HG03066 (cell line): ENCODE results near the gene ZRANB2.
A peak's percentile ranks its signal among the peaks of the same experiment; 100 is the strongest.

Experiments used
- ATAC-seq: cut with Tn5 transposase; IDR thresholded peaks from one replicate; pipeline ENCODE4 v1.9.1; 2021; ENCODE audit warnings: low read depth; ENCODE audit not compliant: unreplicated experiment

The ZRANB2 gene

GRCh38 chr1:71080739-71081696, at the start of gene ZRANB2:
Gene ZRANB2 (minus strand): TSS chr1:71081035. CDS start chr1:71080995, 40 bp downstream.
- ATAC-seq: peak; percentile 99

- ATAC-seq: no peak
These were observed 47.2 kb upstream of the ZRANB2 start for GRCh38 chr1:71128060-71128459.

GRCh38 chr1:71118086-71118485, 37.3 kb upstream of the ZRANB2 start:
- no peak for ATAC-seq

GRCh38 chr1:71116729-71117128, 35.9 kb upstream of the ZRANB2 start:
- ATAC-seq: no peak

GRCh38 chr1:71106658-71107322, 26.0 kb upstream of the ZRANB2 start:
- no peak for ATAC-seq

GRCh38 chr1:71104417-71104816, 23.6 kb upstream of the ZRANB2 start:
- no peak for ATAC-seq

GRCh38 chr1:71101839-71102376, 21.1 kb upstream of the ZRANB2 start:
- ATAC-seq: no peak

- ATAC-seq: no peak
These were observed 16.6 kb upstream of the ZRANB2 start for GRCh38 chr1:71097428-71097827.

- ATAC-seq: no peak
These were observed 14.1 kb upstream of the ZRANB2 start for GRCh38 chr1:71094913-71095312.

GRCh38 chr1:71093938-71094337, 13.1 kb upstream of the ZRANB2 start:
- no peak for ATAC-seq

GRCh38 chr1:71089536-71090270, 8.9 kb upstream of the ZRANB2 start:
- ATAC-seq: no peak

- ATAC-seq: no peak
These were observed 7.9 kb upstream of the ZRANB2 start for GRCh38 chr1:71088645-71089287.

- ATAC-seq: no peak
These were observed 6.9 kb upstream of the ZRANB2 start for GRCh38 chr1:71087713-71088112.

- ATAC-seq: no peak
These were observed 6.2 kb upstream of the ZRANB2 start for GRCh38 chr1:71087060-71087459.

- no peak for ATAC-seq
These were observed 5.5 kb upstream of the ZRANB2 start for GRCh38 chr1:71086331-71086730.

- no peak for ATAC-seq
These were observed 2.4 kb upstream of the ZRANB2 start for GRCh38 chr1:71083271-71083670.

GRCh38 chr1:71081697-71082080, 854 bp upstream of the ZRANB2 start:
- no peak for ATAC-seq

- ATAC-seq: peak; percentile 16
These were observed 551 bp downstream of the ZRANB2 start for GRCh38 chr1:71080230-71080738.

GRCh38 chr1:71074681-71075080, 6.2 kb downstream of the ZRANB2 start:
- ATAC-seq: no peak

GRCh38 chr1:71072273-71072672, 8.6 kb downstream of the ZRANB2 start:
- no peak for ATAC-seq
